Ovary (tissue), 3 donors: ENCODE measurements around the gene MROH8.
"Not testable (repeated sequence)": the region's sequence is repeated elsewhere in the genome, so short reads cannot be mapped to it uniquely, and the experiment has no call there.

Experiments
- CTCF ChIP-seq, 3 donors: fragments of 450-650 bp in 2 of 3; fragments of 200-600 bp in 1 of 3; IDR thresholded peaks; one replicate each; pipeline versions ENCODE4 v1.5.1 to v1.8.0; 2016 to 2022; ENCODE audit warnings: antibody characterized with exemption in 3 of 3, mild to moderate bottlenecking in 1 of 3
- EP300 ChIP-seq: sonication (generic); formaldehyde crosslinking; IDR thresholded peaks from one replicate; pipeline ENCODE4 v1.6.1; 2017; ENCODE audit warnings: antibody characterized with exemption
- POLR2A ChIP-seq: fragments of 450-650 bp; IDR thresholded peaks from one replicate; pipeline ENCODE4 v1.6.1; 2017; ENCODE audit warnings: antibody characterized with exemption, mild to moderate bottlenecking, moderate library complexity
- donor health status: DM: no; HTN: no; CAD: no.

DNA sequence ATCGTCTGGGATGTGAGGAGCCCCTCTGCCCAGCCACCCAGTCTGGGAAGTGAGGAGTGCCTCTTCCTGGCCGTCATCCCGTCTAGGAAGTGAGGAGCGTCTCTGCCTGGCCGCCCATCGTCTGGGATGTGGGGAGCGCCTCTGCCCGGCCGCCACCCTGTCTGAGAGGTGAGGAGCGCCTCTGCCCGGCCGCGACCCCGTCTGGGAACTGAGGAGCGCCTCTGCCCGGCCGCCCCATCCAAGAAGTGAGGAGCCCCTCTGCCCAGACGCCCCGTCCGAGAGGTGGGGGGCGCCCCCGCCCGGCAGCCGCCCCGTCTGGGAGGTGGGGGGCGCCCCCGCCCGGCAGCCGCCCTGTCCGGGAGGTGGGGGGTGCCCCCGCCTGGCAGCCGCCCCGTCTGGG lies 28.5 kb downstream of the MROH8 start:
- TF ChIP-seq CTCF (IDR thresholded peaks at IDR 0.05); EP300; POLR2A: not testable (repeated sequence)
